Fibroblast of gingiva (primary cell): Measurements from ENCODE around the gene KRT9.
A peak's percentile ranks its signal among the peaks of the same experiment; 100 is the strongest.
"Not testable (repeated sequence)": the region's sequence is repeated elsewhere in the genome, so short reads cannot be mapped to it uniquely, and the experiment has no call there.

ENCODE experiments used
- DNase-seq: peaks from one replicate; pipeline ENCODE4 v3.0.0-alpha.2; 2011; ENCODE audit warnings: low read depth

KRT9 gene

DNA sequence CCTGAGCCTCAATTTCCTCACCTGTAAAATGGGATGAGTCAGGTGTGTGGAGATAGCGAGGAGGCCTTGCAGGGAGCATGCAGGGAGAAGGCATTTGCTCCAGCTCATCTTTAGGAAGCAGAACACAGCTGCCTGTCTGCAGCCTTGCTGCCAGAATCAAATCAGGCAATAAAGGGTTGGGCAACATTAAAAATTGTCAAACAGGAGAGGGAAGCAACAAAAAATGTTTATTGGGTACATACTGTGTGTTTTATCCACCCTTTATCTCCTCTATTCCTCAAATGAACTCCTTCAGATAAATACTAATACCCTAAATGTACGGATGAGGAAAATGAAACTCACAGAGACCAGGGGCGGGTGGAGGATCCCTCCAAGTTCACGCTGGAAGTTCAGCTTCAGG, 28.5 kb upstream of the KRT9 start:
- DNase-seq, result no peak

DNA sequence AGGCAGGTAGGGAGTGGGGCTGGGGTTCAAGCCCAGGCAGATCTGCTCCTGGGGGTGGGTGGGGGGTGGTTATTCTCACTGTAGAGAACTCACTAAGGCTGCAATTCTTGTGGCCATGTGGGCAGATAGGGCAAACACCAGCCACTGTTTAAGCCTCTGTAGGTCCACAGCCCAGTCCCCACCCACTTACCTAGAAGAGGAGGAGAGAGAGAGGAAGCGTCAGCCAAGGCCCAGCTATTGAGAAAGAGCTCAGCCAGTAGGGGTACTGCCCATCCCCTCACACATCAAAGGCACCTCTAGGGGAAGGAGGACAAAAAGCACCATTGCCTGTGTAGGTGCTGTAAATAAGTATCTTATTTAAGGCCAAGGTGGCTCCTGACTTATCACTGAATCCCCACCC, 27.8 kb upstream of the KRT9 start:
- no peak for DNase-seq

DNA sequence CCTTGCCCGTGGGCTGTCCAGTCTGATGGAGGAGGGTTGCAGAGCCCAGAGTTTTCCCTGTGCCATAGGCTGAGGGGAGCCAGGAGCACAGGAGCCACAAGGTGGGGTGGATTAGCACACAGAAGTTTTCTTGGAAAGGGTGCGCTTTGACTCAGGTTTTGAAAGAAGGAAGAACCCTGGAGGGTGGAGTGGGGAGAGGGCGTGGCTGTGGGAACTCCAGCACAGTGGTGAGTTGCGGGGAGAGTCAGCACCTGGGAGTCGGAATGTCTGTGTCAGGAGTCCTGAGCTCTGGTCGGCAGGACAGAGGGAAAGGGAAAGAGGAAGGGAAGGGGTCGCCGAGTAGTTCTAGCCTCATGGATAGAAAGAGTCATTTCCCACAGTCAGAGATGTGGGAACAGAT, 23.7 kb upstream of the KRT9 start:
- no peak for DNase-seq

DNA sequence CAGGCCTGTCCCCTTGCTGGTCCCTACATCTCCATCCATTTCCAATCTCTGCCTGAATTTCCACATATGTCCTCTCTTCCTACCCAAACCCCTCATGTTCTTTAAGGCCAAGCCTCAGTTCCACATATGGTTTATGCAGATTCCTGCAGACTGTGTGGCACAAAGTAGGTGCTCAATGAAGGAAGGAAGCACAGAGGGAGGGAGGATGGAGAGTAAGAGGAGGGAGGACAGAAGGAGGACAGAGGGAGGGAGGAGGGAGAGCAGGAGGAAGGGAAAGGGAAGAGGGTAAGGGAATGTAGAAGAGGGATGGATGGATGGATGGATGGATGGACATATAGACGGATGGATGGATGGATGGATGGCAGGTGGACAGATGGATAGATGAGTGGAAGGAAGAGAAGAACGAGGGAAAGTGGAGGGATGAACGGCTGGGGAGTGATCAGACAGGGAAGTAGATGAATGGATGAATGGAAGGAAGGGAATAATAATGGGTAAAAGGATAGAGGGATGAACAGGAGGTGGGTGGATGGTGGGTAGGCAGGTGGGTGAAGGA, 22.6 kb upstream of the KRT9 start:
- DNase-seq, result no peak

DNA sequence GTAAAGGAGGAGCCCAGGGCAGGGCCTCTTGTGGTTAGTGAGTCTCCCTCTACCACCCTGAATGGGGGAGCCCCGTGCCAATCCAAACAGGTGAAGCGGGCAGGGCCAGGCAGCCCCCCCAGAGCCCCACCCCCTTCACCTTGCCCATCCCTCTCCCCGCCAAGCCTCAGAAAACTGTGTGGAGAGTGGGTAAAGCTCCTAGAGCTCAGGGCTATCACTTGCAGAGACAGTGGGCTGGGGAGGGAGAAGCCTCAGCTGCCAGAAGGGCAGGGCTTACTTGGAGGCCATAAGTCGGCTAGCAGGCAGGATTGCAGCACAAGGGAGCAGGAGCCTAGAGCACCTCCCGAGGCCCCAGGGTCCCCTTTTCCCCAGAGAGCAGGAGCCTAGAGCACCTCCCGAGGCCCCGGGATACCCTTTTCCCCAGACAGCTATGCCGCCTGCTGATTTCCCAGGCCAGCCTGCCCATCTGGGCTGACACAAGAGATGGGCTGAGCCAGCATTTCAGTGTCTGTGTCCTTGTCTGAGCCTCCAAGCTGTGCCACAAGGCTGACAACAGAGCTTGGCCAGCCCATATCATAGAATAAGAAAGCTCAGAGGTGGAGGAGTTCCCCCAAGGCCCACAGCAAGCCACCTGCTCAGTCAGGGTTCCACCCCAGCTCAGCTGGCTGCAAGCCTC, 21.6 kb upstream of the KRT9 start:
- no peak for DNase-seq

DNA sequence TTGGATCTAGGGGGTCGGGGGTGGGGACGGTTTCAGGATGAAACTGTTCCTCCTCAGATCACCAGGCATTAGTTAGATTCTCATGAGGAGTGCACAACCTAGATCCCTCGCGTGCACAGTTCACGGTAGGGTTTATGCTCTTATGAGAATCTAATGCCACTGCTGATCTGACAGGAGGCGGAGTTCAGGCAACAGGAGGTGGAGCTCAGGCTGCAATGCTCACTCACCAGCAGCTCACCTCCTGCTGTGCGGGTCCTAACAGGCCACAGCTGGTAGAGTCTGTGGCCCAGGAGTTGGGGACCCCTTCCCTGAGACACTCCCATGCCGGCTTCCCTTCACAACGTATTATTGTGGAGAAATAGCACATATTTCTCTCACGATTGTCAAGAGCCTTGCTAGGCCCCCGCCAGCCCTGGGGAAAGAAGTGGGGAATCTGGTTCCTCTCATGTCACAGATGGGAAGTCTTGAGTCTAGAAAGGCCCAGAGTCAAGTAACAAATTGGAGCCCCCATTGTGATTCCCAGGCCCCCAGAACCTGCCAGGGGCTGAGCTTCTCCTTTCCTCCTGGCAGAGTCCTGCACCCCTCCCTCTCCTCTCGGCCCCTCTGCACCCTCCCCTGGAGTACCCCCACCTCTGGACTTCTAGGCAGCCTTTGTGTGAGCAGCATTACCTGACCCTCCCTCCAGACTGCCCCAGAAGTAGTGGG, 20.9 kb upstream of the KRT9 start:
- no peak for DNase-seq

DNA sequence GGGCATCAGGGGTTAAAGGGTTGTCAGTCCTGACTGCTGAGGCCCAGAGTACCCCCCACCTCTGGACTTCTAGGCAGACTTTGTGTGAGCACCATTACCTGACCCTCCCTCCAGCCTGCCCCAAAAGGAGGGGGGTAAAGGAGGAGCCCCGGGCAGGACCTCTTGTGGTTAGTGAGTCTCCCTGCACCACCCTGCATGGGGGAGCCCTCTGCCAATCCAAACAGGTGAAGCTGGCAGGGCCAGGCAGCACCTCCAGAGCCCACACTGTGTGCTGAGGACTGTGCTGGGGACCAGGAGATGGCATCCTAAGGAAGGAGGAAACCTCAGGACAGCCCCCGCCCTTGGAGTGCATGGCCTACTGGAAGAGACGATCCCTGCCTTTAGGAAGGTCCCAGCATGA, 17.4 kb upstream of the KRT9 start:
- no peak for DNase-seq

DNA sequence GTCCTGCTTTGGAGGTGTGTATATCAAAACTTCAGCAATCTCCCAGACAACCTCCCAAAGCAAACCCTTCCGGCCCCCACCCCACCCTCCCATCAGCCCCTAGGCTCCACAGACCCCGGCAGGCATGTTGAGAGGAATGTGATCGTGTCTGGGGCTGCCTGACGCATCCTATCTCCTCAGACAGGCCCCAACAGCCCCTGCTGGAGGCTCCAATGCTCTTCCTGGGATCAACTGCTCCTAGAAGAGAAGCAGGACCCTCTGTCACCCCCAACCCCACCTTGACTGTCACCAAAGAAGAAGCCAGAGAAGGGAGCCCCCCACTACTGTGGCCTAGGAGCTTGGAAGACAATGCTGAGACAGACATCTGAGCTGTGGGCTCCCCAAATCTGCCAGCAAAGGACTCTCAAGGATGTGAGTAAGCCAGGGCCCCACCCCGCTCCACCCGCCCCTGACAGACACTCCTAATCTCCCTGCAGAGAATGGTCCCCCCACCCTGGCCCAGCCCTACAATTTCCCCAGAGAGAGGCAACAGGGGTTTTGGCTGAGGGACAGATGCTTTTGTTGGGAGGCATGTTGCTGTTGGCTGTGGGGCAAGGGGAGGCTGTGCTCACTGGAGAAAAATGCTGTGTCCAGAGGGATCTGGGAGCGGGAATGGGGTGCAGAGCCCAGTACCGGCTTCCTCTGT, 16.4 kb upstream of the KRT9 start:
- DNase-seq, result no peak

DNA sequence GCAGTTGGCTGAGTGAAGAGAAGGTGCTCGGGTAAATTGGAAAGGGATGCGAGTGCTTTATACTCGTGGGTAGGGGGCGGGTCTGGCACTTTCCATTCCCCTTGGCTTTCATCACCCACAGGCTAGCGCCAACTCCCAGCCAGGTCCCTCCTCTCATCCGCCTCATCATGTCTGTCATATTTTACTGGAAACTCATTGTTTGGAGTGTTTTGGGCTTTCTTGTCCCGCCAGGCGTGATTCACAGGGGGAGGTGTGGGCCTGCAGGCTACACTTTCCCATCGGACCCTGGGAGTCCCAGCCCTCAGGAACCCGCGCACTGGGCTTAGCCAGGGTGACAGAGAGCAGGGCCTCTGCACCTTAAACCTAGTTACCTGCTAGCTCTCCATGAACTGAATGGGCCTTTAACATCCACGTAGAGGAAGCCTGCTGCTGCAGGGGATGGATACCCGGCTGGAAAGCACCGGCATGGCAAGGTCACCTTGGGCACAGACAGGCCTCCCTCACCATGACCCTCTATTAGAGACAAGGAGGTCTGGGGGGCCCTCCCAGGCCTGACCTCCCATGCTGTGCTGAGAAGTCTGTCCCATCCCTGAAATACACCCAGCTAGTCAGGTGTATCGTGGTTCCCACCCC, 15.1 kb upstream of the KRT9 start, which contains the start of gene KRT14:
Gene KRT14 (minus strand): TSS at position 33 of the 633 bp plus-strand sequence. CDS start 61 bp downstream, outside the sequence.
- no peak for DNase-seq

DNA sequence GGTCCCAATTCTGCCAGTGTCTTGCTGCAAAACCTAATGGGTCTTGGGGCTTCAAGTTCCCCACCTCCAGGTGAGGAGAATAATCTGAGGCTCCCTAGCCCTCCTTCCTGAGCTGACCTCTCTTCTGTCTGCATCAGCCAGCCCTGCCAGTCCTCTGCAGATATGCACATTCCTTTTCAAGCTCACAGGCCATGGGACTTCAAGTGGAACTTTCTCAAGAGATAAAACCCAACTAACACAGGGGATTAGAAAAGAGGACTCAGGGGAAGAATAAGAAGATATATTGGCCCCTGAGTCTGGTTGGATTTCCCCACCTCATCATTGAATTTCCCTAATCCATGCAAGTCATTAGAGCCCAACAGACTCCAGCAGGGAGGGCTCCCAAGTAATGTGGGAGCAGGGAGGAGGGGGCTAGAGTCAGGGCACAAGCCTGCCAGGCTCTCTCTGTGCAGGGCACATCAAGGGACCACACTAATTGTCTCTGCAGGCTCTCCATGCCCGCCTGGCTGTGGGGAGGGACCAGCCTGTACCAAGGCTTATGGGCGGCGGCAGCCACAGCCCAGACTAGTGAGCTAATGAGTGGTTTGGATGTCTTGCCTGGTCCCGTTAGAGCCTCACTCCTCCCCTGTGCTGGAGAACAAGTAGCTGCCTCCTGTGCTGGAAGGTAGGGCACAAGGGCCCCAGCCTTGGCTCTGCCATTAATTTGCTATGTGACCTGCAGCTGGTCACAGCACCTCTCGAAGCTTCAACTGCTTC, 13.6 kb upstream of the KRT9 start:
- no peak for DNase-seq

DNA sequence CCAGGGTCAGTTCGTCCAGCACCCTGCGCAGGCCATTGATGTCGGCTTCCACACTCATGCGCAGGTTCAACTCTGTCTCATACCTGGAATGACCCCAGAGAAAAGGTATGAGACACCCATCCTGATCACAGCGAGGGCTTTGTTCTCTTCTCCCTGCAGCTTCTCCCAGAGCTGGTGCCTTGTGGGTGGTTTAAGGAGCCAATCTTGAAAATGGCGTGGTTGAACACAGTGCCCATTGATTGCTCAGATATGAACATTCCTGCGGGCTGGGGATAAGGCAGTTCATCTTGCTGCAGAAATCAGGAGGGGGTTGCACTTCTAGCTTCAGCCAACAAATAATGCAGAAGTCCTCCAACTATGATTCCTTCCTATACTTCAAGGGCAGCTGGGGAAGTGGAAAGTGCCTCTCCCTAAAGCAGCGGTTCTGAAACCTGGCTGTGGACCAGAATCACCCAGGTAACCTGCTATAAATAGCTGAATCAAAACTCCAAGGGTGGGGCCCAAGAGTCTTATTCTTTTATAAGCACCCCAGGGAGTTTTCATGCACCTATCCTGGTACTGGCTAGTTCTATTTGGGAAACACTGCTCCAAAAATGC, 12.6 kb upstream of the KRT9 start:
- not testable (repeated sequence) for DNase-seq

DNA sequence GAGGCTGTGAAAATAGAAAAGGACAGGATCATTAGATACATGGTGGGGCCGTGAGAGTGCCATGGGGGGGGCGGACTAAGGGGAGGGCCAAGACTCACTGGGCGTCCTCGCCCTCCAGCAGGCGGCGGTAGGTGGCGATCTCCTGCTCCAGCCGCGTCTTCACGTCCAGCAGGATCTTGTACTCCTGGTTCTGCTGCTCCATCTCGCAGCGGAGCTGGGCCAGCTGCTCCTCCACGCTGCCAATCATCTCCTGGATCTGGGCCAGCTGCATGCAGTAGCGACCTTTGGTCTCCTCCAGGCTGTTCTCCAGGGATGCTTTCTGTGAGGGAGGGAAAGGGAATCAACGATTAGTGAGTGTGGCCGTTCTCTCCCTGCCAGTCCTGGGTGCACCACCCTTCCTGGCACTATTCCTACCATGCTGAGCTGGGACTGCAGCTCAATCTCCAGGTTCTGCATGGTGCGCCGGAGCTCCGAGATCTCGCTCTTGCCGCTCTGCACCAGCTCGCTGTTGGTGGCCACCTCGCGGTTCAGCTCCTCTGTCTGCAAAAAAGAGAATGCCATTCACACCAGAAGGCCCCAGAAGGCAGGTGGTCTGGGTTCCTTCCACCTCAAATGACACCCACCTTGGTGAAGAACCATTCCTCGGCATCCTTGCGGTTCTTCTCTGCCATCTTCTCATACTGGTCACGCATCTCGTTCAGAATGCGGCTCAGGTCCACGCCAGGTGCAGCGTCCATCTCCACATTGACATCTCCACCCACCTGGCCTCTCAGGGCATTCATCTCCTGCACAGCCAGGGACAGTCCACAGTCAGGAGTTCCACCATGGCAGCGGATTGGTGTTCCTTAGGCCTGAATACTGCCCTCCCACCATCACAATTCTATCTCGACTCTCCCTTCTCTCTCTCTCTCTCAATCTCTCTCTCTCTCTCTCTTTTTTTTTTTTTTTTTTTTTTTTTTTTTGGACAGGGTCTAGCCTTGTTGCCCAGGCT, 11.6 kb upstream of the KRT9 start:
- DNase-seq, result no peak

DNA sequence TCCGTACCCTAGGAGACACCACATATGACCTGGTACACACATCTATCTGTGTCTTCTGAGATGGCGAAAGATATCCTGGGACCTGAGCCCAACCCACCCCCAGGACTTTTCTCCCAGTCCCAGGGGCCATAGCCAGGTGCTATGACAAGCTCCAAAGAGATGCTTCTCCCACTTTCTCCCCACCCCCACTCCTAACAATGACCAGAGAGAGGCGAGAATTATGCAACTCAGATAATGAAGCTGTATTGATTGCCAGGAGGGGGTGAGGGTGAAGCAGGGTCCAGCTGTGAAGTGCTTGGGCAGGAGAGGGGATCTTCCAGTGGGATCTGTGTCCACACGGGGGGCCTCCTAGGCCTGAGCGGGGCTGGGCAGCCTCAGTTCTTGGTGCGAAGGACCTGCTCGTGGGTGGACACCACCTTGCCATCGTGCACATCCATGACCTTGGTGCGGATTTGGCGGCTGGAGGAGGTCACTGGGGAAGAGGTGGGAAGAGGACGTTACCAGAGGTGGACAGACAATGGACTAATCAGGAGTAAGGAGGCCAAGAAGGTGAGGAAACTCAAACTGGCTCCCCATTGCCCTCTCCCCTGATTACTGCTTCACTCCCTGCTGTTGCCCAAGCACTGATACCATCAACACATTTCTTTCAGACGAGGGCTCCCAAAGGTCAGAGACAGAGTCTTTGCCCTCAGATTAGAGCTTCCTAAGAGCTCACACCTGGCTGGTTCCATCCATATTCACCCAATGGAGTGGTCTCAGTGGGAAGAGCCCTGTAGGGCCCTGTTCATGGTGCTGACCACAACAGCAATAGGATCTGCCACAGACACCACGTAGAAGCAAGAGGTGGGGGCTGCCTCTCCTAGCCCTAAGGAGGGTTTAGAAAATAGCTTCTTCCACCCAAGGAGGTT, 10.5 kb upstream of the KRT9 start:
- not testable (repeated sequence) for DNase-seq

DNA sequence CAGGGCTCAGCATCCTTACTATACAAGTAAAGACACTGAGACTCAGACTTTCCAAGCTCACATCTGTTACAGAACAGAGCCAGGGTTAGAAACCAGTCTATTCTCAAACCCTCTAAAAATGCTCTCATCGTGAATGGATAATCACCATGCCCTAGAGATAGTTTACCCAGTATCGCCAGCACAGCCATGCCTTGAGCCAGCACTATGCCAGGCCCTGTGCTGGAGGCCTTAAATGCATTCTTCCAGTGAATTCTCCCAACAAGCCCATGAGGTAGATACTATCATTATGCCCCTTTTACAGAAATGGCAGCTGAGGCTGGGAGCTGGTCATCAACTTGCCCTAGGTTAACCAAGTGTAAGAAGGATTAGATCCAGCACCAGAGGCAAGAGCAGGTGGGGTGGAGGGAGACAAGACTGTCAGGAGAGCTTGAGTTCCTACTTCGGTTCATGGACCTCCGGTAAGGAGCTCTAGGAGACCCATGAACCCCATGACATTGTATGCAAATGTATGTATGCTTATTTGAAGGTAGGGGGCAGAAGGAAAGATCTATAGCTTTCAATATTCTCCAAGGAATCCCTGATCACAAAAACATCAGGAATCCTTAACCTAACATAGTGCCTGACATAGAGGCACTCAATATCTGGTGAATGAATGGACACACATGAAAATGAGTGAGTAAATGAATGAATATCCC, 9.7 kb upstream of the KRT9 start:
- DNase-seq, result no peak

DNA sequence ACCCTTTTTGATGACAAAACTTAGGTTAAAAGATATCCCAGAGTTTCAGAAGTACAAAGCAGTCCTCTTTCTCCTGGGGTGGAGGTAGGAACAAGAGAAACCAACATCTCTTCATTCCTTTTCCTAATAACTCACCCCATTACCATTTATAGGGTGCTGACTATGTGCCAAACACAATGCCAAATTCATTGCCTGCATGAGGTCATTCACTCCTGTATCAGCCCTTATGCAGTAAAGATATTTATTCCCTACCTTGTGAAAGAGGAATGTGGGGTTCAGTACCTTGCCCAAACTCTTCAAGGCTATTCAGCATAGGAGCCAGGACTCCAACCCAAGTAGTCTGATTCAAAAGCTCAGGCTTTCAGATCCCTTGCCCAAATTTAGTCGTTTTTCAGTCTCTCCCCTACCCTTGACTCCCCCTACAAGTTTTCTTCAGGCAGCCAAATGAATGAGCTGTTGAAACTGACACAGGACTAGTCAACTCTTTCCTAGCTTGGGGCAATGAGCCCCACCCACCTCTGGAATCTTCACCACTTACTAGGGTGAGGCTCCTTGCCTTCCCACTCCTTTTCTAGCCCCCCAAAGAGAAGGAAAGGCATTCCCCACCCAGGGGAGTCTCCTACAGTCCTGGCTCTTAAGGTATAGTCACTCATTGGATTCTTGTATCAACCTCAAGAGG, 9.0 kb upstream of the KRT9 start:
- no peak for DNase-seq

DNA sequence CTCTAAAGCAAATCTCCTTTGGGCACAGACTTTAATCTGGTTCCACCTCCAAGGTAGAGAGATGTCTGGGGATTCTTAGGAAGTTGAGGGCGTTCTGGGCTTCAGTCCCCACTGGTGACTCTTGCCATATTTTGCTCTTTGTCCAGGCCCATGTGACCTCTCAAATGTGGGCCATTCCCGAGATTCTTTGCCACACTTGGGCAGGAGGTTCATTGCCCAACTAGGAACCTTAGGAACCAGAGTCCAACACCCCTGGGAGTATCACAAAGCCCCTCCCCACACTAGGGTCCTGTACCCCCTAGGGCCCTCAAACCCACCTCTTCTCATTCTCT, 8.4 kb upstream of the KRT9 start:
- DNase-seq, result no peak

DNA sequence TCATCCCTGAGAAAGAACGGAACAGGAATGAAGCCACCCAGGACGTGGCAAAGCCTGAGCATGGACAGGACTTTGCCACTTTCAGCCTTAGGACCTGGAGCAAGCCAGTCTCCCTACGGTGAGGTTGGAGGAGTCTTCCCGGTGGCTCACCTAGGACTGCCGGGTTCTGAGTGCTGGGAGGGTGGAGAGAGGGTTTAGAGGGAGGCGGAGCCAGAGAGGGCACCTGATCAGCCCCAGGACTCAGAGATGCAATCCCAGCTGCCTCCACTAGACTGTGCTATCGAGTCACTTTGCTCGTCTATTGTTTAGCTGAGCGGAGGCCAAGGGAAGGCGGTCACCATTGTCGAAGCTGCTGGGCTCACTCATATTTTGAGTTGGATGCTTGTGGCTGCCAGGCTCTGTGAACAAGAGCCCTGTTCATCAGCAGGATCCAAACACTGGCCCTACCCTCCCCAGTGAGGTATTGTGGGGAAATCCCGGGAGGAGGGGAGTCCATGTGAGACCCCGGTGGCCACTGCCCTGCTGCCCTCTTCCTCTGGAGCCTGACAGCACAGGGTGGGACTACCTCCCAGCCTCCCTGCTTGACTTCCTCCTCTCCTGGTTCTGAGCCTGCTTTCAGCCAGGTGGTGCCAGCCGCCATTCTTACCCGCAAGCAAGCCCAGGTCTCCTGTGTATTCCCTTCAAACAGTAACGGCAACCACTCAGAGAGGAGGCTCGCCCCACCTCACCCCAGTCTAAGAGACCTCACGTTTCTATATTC, 7.8 kb upstream of the KRT9 start:
- peak; percentile 42 for DNase-seq
